HG02571 (cell line): ENCODE results near the gene AQP2.

Source experiments
- ATAC-seq: cut with Tn5 transposase; IDR thresholded peaks from one replicate; pipeline ENCODE4 v1.9.1; 2021; ENCODE audit warnings: mild to moderate bottlenecking, moderate library complexity; ENCODE audit not compliant: unreplicated experiment

AQP2 gene

DNA sequence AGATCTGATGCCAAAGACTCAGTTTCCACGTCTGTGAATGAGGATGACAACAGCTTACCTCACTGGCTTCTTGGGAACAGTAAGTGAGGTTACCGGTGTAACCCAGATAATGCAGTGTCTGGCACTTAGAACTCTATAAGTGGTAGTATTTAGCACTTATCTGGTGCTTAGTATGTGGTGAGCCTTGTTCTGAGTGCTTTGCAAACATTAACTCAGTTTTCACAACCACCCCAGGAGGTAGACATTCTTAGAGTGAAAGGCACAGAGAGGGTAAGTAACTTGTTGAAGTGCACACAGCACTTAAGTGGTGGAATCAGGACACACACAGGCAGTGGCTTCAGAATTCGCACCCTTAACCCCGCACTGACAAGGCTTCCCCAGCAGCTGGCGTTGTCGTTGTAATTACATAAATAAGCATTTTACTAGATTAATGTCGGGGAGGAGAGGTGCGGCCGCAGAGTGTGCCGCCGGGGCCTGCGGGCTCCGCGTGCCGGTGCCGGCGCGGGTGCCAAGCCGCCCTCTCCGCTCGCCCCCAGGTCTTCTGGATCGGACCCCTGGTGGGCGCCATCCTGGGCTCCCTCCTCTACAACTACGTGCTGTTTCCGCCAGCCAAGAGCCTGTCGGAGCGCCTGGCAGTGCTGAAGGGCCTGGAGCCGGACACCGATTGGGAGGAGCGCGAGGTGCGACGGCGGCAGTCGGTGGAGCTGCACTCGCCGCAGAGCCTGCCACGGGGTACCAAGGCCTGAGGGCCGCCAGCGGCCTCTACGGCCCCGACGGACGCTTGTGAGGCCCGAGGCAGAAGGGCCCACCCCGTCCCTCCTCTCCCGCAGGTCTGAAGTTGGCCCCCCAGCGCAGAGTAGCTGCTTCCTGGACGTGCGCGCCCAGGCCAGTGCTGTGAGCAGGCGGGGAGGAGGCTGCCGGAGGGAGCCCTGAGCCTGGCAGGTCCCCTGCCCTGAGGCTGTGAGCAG is 4.6 kb downstream of the AQP2 start:
- ATAC-seq, result no peak

DNA sequence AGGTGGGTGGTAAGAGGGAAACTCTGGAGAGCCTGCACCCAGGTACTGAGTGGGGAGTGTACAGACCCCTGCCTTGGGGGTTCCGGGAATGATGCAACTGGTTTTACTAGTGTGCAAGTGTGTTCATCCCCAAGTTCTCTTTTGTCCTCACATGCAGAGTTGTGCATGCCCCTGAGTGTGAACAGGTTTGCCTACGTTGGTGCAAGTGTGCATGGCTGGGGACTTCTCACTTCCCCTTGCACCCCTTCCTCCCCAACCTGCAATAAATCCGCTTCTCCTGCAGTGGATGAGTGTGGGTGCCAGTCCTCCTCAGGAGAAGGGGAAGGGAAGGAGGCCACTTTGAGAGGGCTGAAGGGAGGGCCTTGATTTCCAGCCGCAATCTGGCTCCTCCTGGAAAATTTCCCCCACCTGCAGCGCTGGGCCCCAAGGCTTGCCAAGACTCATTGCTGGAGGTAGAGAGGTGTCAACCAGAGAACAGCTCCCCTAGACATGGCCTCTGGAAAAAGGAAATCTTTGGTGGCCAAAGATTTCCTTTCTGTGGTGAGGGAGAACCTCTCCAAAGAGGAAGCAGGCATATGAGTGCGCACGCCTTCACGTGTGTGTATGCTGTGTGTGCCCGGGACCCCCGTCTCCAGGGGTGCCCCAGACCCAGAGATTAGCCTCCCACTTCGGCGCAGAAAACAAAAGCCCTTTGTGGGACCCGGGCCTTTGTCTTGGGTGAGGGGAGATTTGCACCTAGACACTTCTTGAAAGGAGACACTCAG is 5.5 kb downstream of the AQP2 start:
- ATAC-seq, result no peak

DNA sequence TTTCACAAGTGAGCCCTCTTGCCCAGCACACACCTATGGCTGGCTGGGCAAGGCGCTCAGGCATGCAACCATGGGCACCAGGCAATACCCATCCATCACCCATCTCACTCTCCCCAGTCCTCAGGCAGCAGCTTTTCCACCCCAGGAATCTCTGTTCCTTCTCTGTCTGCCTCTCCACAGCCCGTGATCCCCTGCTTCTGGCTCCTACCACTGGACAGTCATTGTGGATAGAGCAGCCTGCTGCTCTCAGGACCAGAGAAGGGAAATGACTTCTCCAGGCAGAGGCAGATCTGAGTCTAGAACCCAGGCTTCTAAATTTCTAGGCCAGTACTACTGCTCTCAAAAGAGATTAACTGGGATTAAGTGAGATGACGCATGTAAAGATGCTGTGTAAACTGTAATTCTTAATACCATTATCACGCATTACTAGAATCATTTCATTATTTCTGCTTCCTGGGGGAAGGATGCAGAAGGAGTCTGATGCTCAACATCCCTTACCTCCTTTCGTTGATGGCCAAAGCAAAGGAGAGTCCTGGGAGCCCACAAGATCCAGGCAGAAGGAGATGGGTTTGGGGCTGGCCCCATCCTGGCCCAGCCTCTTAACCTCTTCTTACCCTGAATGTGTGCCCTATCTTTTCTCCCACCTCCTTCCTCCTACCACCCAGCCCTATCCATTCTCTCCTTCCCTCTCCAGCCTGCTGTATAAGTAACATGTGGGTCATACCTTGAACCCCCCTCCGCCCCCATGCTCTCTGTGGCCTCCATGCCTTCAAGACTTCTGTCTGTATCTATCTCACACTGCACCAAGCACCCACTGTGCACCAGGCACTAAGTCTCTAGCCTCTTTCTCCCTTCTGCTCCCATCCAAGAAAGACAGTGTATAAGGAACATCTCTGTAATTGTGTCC is 6.4 kb downstream of the AQP2 start:
- no peak for ATAC-seq

DNA sequence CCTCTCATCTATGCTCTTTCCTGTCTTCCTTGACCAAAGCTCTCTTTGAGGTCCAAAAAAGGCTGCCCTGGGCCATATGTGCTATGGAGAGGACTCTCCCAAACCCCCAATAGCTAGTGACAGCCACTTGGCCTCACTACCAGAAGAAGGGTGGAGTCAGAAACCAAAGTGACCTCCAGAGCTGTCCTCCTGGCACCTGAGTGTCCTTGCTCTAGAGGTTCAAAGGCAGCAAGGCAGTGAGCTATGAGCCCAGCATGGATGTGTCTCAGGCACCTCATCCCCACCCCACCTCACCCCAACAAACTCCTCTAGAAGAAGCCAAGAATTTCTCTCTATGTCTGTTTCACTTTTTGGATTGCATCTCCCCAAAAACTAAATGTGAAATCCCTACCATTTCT is 7.0 kb downstream of the AQP2 start:
- no peak for ATAC-seq

DNA sequence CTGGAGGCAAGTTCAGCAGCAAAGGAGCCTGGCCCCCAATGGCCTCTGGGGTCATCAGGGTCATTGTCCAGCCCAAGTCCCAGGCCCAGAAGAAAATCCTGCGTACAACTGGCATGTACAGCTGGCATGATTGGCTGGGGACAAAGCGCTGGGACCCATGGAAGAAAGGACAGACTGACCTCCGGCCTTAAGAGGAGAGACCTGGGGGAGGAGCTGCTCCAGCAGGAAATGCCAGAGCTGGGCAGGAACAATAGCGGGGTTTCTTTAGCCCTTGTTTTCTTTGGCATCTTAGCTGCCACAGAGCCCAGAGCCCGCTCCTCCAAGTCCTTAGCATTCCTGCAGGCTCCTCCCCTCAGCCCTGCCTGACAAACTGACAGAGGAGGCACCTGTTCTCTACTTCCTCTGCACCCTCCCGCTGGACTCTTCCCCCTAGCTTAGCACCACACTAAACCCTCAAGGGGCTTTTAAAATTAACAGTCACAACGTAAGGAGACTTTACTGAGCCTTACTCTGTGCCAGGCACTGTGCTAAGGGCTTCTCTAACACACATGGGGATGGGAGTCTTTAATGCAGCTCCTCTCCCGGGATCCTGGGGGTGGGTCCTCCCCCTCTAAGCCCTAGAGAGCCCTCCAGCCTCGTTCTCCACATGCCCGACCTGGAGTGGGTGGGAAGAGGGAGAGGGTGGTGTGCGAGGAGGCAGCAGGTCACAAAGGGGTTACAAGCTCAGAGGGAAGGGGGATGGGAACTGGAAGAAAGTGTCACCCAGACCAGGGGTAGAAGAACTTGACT is 9.3 kb downstream of the AQP2 start:
- ATAC-seq, result no peak

DNA sequence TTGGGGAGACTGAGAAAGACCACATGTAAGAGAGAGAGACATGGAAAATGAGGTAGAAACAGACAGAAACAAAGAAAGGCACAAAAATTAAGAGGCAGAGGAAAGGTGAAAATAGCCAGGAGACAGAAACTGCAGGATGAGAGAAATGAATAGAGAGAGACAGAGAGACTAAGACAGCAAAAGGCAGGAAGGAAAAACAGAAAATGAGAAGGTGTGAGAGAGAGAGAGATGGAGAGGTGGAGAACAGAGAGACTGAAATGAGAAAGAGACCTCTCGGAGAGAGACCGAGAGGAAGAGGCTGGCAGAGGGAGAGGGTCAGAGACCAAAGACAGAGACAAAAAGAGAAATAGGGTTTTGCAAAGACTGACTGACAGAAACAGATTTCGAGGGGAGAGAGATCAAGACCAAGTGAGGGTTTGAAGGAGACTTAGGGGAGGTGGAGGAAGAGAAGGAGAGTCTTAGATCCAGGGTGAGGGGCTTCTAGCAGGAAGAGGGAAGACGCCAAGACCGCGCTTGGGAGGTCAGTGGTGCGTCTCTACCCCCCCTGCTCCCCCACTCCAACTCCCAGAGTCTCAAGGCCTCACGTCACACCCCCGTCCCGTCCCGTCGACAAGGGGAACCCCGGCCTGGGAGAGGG is 10.1 kb downstream of the AQP2 start:
- no peak for ATAC-seq

DNA sequence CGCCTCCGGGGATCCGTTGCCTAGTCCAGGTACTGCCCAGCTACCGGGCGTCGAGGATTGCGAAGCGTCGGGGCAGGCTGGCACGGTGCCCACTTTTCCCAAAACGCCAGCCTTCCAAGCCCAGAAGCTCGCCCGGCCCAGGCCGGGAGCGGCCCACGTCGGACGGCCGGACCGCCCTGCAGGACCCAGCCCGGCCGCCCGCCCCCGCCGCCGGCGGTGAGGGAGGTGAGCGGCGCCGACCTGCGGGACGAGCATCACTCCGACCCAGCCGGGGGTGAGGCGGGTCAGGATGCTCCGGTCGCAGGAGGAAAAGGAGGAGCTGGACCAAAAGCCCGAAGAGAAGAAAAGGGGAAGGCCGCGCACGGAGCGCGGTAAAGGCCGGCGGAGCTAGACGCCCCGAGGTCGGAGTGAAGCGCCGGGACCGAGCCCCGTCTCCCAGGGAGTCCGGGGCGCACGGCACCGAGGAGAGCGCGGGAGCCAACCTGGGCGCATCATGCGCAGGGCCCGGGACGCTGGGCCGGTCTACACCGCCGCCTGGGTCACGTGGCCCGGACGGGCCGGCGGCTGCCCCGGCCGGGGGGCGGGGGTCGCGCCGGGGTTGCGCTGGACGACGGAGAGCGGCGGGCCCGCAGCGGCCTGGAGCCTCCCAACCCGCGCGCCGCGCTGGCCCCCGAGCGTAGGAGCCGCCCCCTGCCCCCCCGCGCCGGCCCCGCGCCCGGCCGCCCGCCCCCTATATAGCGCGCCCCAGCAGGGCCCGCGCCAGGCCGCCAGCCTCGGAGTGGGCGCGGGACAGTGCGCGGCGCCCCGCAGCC is 10.8 kb downstream of the AQP2 start, which contains the start of gene AQP5:
Gene AQP5, plus strand, starts transcription at position 762 of the 812 bp plus-strand sequence. CDS start 146 bp downstream, outside the sequence.
- no peak for ATAC-seq

DNA sequence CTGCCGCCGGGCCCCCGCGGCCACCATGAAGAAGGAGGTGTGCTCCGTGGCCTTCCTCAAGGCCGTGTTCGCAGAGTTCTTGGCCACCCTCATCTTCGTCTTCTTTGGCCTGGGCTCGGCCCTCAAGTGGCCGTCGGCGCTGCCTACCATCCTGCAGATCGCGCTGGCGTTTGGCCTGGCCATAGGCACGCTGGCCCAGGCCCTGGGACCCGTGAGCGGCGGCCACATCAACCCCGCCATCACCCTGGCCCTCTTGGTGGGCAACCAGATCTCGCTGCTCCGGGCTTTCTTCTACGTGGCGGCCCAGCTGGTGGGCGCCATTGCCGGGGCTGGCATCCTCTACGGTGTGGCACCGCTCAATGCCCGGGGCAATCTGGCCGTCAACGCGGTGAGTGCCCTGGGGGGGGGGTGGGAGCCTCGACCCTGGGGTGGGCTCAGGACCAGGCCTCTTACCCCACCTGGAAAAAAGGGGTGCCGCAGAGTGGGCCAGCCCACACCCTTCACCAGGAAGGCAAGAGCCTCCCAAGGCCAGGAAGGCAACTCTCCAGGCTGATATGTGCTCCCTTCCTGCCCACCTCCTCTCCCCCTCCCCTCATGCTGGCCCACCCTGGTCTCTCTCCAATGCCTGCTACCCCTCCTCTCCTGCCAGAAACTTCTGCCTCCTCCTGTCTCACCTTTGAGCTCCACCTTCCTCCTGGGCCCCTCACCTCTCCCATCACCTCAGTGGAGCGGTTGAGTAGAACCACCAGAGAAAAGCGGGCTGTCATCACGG is 11.6 kb downstream of the AQP2 start:
- ATAC-seq, result no peak

DNA sequence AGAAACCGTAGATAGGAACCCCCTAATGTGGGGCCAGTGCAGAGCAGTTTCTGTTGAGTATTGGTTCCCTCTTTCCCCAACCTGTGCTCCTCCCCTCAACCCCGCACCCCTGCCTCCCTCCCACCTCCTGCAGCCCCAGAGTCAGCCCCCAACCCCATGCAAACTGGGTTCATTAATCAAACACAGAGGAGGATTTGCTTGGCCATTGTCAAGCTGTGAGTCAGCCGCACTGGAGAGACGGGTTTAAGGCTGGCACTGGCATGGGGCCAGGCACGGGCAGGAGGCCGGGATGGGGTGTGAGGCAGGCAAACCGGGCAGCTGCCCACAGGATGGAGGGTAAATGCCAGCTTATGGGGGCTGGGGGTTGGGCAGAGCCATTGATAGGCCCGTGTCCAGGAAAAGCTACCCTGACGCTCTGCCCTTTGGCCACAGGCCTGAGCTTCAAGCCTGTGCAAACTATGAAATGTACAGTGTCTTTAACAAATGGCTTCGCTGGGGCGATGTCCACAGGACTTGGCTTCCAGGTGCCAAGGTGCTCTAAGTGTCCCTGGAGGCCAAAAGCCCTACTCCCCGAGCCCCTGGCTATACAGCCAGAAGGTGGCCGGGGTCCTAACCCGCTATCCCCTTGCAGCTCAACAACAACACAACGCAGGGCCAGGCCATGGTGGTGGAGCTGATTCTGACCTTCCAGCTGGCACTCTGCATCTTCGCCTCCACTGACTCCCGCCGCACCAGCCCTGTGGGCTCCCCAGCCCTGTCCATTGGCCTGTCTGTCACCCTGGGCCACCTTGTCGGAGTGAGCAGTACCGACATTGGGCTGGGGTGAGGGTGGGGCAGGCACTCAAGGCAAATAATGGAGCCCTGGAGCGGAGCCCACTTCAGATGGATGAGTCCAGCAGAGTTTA is 12.6 kb downstream of the AQP2 start:
- no peak for ATAC-seq

DNA sequence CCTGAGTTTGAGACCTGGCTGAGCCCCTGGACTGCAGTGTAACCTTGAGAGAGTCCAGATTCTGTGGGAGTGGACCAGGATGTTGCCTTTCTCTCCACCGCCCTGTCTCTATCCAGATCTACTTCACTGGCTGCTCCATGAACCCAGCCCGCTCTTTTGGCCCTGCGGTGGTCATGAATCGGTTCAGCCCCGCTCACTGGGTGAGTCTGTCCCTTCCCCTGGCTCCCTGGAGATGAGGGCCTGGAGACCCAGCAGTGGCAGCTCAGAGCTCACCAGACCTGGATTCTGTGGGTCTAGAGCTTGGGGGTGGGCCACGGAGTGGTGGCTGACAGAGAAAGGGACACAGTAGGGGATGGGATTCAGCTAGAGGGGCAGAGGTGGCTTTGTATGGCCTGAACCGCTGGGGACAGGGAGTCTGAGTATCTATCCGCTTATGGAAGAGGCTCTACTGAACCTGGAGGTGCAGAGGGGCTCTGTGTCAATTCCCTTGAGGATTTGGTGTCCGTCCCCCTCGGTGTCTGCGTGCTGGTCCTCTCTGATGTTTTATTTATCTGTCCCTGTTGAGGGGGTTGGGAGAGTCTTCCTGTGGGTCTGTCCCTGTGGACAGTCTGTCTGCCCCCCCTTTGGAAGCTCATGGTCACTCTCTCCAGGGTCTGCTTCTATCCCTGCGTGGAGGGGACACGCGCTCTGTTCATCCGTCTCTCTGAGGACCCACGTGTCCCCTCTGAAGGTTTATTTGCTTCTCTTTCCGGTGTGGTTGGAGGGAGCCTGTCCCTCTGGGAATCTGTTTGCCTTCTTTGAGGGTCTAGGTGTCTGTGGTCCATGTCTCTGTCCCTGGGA is 13.7 kb downstream of the AQP2 start:
- no peak for ATAC-seq

DNA sequence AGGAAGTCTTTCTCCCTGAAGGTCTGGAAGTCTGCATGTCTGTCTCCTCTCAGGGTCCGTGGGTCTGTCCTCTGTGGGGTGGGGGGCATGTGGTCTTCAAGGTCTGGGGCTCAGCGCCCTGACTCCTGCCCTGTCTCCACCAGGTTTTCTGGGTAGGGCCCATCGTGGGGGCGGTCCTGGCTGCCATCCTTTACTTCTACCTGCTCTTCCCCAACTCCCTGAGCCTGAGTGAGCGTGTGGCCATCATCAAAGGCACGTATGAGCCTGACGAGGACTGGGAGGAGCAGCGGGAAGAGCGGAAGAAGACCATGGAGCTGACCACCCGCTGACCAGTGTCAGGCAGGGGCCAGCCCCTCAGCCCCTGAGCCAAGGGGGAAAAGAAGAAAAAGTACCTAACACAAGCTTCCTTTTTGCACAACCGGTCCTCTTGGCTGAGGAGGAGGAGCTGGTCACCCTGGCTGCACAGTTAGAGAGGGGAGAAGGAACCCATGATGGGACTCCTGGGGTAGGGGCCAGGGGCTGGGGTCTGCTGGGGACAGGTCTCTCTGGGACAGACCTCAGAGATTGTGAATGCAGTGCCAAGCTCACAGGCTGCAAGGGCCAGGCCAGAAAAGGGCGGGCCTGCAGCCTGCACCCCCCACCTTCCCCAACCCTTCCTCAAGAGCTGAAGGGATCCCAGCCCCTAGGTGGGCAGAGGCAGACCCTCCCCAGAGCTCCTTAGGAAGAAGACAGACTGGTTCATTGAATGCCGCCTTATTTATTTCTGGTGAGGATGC is 14.5 kb downstream of the AQP2 start:
- ATAC-seq, result no peak

DNA sequence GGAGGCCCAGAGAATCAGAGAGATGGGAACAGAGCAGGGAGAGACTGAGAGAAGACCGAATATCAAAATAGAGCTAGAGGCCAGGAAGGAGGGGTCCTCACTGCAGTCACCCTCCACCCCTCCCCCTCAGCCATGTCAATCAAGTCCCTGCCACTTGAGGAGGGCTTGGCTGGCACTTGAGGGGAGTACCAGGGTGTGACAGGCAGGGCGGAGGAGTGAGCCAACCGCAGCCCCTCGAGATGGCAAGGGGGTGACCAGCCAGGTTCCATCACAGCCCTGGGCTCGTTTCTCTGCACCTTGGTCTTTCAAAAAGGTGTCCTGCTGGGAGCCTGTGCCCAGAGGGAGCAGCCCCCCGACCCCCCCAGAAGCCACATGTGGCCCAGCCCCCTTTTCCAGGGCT is 15.3 kb downstream of the AQP2 start:
- ATAC-seq, result no peak

DNA sequence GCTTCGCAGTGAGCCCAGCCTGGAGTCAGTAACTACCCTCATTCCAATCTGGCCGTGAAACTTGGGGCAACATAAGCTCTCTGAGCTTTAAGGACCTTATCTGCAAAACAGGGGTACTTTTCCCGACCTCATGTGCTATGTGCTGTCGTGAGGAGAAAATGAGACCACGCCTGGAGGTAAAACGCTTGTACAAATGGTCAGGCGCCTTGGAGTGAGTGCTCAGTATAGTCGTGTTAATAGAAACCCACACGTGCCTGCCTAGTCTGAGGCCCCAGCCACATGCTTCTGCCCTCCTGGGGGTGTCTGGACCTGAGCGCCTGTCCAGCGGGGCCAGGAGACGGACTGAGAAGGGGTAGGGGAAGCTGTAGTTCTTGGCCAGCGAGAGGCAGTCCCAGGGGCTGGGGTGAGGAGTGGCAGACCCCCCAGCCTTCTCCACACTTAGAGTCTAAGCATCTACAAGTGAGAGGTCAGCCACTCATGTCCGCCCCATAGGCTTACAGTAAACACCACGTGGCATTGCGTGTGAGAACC is 16.0 kb downstream of the AQP2 start:
- ATAC-seq, result no peak

DNA sequence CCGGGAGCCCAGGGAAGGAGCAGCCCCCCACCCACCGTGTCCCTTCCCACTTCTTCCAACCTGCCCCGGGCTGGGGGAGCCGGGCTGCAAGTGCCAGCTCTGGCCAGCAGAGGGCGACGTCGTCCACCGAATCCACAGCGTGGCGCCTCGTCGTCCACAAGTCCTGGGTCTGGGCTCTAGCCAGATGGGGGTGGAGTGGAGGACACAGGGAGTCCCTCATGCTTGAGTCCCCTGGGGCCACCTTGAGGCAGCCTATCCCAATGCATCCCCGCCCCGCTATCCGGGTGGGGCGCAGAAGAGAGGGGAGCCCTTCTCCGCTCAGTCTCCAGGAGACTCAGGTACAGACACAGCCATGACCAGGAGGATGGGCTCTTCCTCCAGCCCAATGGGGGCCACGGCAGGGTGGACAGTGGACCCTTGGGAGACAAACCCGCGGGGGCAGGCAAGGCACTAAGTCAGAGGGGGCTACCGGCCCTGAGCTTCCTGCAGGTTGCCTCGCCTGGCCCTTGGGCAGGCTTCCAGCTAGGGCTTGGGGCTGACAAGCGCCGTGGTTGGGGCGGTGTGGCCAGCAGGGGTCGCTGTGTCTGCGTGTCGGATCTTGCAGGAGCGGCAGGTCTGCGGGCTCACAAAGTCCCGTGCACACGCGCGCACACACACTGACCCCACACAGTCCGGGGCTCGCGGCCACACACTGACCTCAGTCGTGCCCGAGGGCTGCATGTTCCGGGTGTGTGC is 16.7 kb downstream of the AQP2 start:
- peak; percentile 59 for ATAC-seq
